Neural crest cell (in vitro differentiated cells): ENCODE data around the gene NDUFA7. TPM values are rescaled to one million over a fixed set of nuclear protein-coding genes. Genes with fewer than 3 reads are reported as not detected.

ENCODE experiments used
- DNase-seq: peaks from one replicate; pipeline ENCODE4 v3.0.0; 2021; ENCODE audit warnings: low read depth, mixed read lengths, low spot score
- H3K27ac Mint-ChIP-seq: one replicate; pipeline ENCODE4 v1.8.0; 2021; ENCODE audit warnings: mild to moderate bottlenecking, mixed read lengths; ENCODE audit not compliant: unreplicated experiment
- H3K27me3 Mint-ChIP-seq: 2 replicates; pipeline ENCODE4 v1.8.0; 2021; ENCODE audit warnings: low read depth, mild to moderate bottlenecking, mixed read lengths
- H3K36me3 Mint-ChIP-seq: 2 replicates; pipeline ENCODE4 v1.8.0; 2021; ENCODE audit warnings: low read depth, mild to moderate bottlenecking, mixed read lengths
- H3K4me1 Mint-ChIP-seq: 2 replicates; pipeline ENCODE4 v1.8.0; 2021; ENCODE audit warnings: mixed read lengths
- H3K4me3 Mint-ChIP-seq: one replicate; pipeline ENCODE4 v1.8.0; 2021; ENCODE audit warnings: mild to moderate bottlenecking, mixed read lengths
- H3K9me3 Mint-ChIP-seq: 2 replicates; pipeline ENCODE4 v1.8.0; 2021; ENCODE audit warnings: mixed read lengths
- total RNA-seq: library from RNA; stranded (reverse); gene quantifications from 2 replicates; pipeline ENCODE4 v1.2.1, GENCODE V29; 2021
- TF ChIP-seq, protein P1 (sequence below): fragments of 200-600 bp; sonication (generic); conservative IDR thresholded peaks from 2 replicates; pipeline ENCODE4 v1.5.0; 2021; ENCODE audit warnings: antibody characterized with exemption, mild to moderate bottlenecking

NDUFA7 gene
- total RNA-seq, 1 donor from 2014 or later = 51.8 TPM

DNA sequence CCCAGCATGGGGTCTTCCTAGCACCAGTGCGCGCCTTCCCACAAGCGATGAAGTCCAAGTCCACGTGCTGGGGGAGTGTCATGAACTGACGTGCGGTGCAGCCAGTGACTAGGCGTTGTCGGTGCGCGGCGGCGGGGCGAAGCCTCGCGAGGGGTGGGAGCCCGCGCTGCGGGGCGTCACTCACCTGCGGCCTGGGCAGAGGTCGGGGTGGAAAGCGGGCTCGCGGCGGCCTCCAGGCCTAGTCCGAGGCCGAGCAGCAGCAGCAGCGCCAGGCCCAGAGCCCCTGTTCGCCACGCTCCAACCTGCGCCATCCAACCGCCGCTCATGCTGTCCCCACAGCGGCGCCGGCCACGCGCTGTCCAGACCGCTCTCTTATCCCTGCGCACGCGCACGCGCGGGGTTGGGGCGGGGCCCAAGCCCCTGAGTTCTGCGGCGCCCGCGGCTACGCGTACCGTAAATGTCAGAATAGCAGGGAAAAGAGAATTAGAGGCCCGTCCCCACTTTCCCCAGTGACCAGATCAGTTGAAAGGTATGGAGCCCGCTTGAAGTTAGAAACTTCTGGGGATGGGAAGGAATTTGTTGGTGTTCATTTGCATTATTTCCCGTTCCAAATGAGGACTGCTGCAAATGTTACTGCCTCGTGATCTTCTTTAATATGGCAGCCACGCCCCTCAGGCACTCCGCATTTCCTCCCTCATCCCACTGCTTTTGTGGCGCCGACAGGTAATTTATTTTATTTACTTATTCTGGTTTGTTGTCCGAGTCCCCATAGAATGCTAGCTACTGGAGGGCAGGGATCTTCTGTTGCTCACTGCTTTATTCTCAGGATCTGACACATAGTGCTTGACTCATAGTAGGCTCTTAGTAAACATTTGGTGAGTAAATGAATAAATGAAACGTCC lies 13.0 kb downstream of the NDUFA7 start, which contains the start of gene CD320:
Gene CD320, minus strand, starts transcription at position 394 of the 902 bp plus-strand sequence. Its CDS starts 68 bp downstream, at position 326.
- peak; percentile 88 for DNase-seq
- Mint-ChIP-seq H3K27me3 (no peaks in the 10 kb centered on the region), H3K4me3 (peak within 1 kb of the TSS; percentile 91), H3K36me3 (no peaks in the 10 kb centered on the region), H3K4me1 (peaks cover 28% of the 10 kb centered on the region), H3K27ac (peak within 1 kb of the TSS; percentile 97), H3K9me3 (no peaks in the 10 kb centered on the region)
- TF ChIP-seq, protein P1, sequence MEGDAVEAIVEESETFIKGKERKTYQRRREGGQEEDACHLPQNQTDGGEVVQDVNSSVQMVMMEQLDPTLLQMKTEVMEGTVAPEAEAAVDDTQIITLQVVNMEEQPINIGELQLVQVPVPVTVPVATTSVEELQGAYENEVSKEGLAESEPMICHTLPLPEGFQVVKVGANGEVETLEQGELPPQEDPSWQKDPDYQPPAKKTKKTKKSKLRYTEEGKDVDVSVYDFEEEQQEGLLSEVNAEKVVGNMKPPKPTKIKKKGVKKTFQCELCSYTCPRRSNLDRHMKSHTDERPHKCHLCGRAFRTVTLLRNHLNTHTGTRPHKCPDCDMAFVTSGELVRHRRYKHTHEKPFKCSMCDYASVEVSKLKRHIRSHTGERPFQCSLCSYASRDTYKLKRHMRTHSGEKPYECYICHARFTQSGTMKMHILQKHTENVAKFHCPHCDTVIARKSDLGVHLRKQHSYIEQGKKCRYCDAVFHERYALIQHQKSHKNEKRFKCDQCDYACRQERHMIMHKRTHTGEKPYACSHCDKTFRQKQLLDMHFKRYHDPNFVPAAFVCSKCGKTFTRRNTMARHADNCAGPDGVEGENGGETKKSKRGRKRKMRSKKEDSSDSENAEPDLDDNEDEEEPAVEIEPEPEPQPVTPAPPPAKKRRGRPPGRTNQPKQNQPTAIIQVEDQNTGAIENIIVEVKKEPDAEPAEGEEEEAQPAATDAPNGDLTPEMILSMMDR = no peak

- no peaks in the 10 kb centered on the region for H3K9me3 Mint-ChIP-seq
- peak overlapping the region; percentile 97 for H3K27ac Mint-ChIP-seq
- H3K4me1 Mint-ChIP-seq = peaks cover 28% of the 10 kb centered on the region
- DNase-seq = no peak
- TF ChIP-seq, protein P1 = no peak
- peak overlapping the region; percentile 91 for H3K4me3 Mint-ChIP-seq
- no peaks in the 10 kb centered on the region for H3K36me3 Mint-ChIP-seq
- H3K27me3 Mint-ChIP-seq = no peaks in the 10 kb centered on the region
These were observed 13.7 kb downstream of the NDUFA7 start for GRCh38 chr19:8307400-8307964.

DNA sequence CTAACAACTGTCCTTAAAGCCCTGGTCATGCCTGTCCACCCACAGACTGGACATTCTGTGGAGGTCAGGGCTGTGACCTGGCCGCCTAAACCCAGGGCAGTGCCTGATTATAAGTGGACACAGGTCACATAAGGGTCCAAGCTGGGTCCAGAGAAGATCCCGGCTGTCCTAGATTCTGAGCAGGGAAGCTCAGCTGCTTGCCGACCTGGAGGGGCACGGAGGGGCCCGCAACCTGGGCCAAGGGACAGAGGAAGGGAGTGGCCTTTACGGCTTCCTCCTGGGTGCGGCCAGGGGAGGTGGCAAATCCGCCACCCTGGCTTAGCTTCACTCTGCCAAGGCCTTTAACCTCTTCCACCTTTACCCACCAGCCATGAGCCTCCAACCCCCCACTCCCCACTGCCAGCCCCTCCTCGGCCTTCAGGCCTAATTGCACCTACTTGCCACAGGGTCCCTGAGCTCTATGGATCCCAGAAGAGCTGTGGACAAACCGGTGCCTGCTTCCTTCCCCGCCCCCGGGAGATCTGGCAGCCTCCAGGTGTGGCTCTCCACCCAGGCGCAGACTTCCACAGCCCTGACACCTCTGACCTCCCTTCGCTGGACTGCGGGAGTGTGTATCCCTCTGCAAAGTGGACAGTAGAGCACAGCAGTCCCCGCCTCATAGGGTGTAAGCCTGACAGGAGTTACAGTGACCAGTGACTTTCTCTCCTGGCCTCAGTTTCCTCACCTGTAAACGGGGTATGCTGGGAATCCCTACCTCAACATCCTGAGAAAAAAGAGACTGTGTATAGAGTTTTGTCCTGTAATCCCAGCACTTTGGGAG lies 14.7 kb downstream of the NDUFA7 start:
- no peaks in the 10 kb centered on the region for H3K27me3 Mint-ChIP-seq
- H3K36me3 Mint-ChIP-seq = no peaks in the 10 kb centered on the region
- TF ChIP-seq, protein P1 = no peak
- peaks cover 28% of the 10 kb centered on the region for H3K4me1 Mint-ChIP-seq
- no peaks in the 10 kb centered on the region for H3K9me3 Mint-ChIP-seq
- H3K4me3 Mint-ChIP-seq = peak overlapping the region; percentile 91
- DNase-seq = peak; percentile 1
- peak overlapping the region; percentile 35 for H3K27ac Mint-ChIP-seq

DNA sequence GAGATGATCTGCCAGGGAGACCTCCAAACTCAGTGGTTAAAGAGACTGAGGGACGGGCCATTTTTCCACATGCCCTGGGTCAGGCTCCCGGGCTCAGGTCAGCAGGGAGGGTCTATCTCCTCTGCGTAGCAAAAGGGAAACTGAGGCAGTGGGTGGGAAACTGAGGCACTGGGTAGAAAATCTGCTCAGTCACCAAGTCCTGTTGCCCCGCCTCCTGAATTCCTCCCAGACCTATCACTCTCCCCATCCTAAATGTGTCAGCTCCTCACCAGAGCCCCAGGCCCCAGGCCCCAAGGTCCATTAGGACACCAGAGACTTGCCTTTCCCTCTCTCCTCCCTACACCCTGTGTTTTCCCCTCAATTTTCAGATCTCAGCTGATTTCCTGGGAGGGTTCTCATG lies 15.4 kb downstream of the NDUFA7 start:
- H3K27me3 Mint-ChIP-seq = no peaks in the 10 kb centered on the region
- TF ChIP-seq, protein P1 = no peak

More for the DNA sequence above, 15.4 kb downstream of the NDUFA7 start:
- H3K9me3 Mint-ChIP-seq = no peaks in the 10 kb centered on the region
- no peak for DNase-seq
- H3K36me3 Mint-ChIP-seq = no peaks in the 10 kb centered on the region
- no peak overlapping the region for H3K27ac Mint-ChIP-seq
- H3K4me3 Mint-ChIP-seq = peak overlapping the region; percentile 91
- peaks cover 28% of the 10 kb centered on the region for H3K4me1 Mint-ChIP-seq
